Measurements from ENCODE around the gene NAT8L. TPM values are rescaled to one million over a fixed set of nuclear protein-coding genes. Genes with fewer than 3 reads are reported as not detected.

Gene NAT8L
- polyA plus RNA-seq, 1 donor (not counting 4 experiments of a cell fraction or from before 2014, with no cell fraction given) = 0.01 TPM

- Histone ChIP-seq H4K20me1 (ENCODE audit: control insufficient read depth, extremely low read depth, insufficient read depth, low read length) (no peaks in the 10 kb centered on the region), H3K36me3 (ENCODE audit: control insufficient read depth in 2 of 2, extremely low read depth in 1 of 2, insufficient read depth in 2 of 2, low read length in 2 of 2) (no peaks in the 10 kb centered on the region), H3K9me3 (ENCODE audit: control insufficient read depth, low read depth, low read length) (no peaks in the 10 kb centered on the region), H3K4me3 (ENCODE audit: control insufficient read depth in 2 of 3, extremely low read depth in 1 of 3, insufficient read depth in 2 of 3, low read depth in 1 of 3, low read length in 3 of 3) (no peak overlapping the region), H3K27me3 (ENCODE audit: control insufficient read depth, extremely low read depth, insufficient read depth, low read length) (peaks cover 38% of the 10 kb centered on the region), H3K4me2 (ENCODE audit: control insufficient read depth, extremely low read depth, insufficient read depth, low read depth, low read length) (no peak overlapping the region), H3K9ac (ENCODE audit: control insufficient read depth, extremely low read depth, insufficient read depth, low read length) (no peak overlapping the region), H3K27ac (ENCODE audit: control insufficient read depth, insufficient read depth, low read length) (no peak overlapping the region), H2AFZ (ENCODE audit: control insufficient read depth, low read length) (no peak overlapping the region), H3K4me1 (ENCODE audit: control insufficient read depth, extremely low read depth, insufficient read depth, low read length) (no peaks in the 10 kb centered on the region), H3K79me2 (ENCODE audit: control insufficient read depth, insufficient read depth, low read length) (no peaks in the 10 kb centered on the region), H3K9me1 (ENCODE audit: control insufficient read depth, extremely low read depth, insufficient read depth, low read length) (no peaks in the 10 kb centered on the region)
- FAIRE-seq (no peak), DNase-seq (ENCODE audit: low read depth, low spot score) (no peak)
- dilution Hi-C loops (cut with MboI; ENCODE audit: extremely low pct_ligation_motif_present, low sequenced_read_pairs) = no loop called here
- TF ChIP-seq EZH2 (IDR thresholded peaks at IDR 0.05; ENCODE audit: low read length) (no peak), CTCF (optimal IDR thresholded peaks at IDR 0.05 in 1 of 3, IDR thresholded peaks at IDR 0.05 in 1 of 3, conservative IDR thresholded peaks at IDR 0.05 in 1 of 3; ENCODE audit: extremely low read depth in 1 of 3, insufficient read depth in 2 of 3, low read length in 3 of 3) (no peak)
Observed at GRCh38 chr4:2046031-2046961, 12.8 kb upstream of the NAT8L start.

GRCh38 chr4:2047031-2047660 is 12.0 kb upstream of the NAT8L start:
- TF ChIP-seq CTCF (optimal IDR thresholded peaks at IDR 0.05 in 1 of 3, IDR thresholded peaks at IDR 0.05 in 1 of 3, conservative IDR thresholded peaks at IDR 0.05 in 1 of 3; ENCODE audit: extremely low read depth in 1 of 3, insufficient read depth in 2 of 3, low read length in 3 of 3) (no peak), EZH2 (IDR thresholded peaks at IDR 0.05; ENCODE audit: low read length) (no peak)
- Histone ChIP-seq H3K4me1 (ENCODE audit: control insufficient read depth, extremely low read depth, insufficient read depth, low read length) (no peaks in the 10 kb centered on the region), H3K4me2 (ENCODE audit: control insufficient read depth, extremely low read depth, insufficient read depth, low read depth, low read length) (no peak overlapping the region), H3K4me3 (ENCODE audit: control insufficient read depth in 2 of 3, extremely low read depth in 1 of 3, insufficient read depth in 2 of 3, low read depth in 1 of 3, low read length in 3 of 3) (no peak overlapping the region), H3K9ac (ENCODE audit: control insufficient read depth, extremely low read depth, insufficient read depth, low read length) (no peak overlapping the region), H4K20me1 (ENCODE audit: control insufficient read depth, extremely low read depth, insufficient read depth, low read length) (no peaks in the 10 kb centered on the region), H3K79me2 (ENCODE audit: control insufficient read depth, insufficient read depth, low read length) (no peaks in the 10 kb centered on the region), H3K9me1 (ENCODE audit: control insufficient read depth, extremely low read depth, insufficient read depth, low read length) (no peaks in the 10 kb centered on the region), H3K36me3 (ENCODE audit: control insufficient read depth in 2 of 2, extremely low read depth in 1 of 2, insufficient read depth in 2 of 2, low read length in 2 of 2) (no peaks in the 10 kb centered on the region), H3K27ac (ENCODE audit: control insufficient read depth, insufficient read depth, low read length) (no peak overlapping the region), H2AFZ (ENCODE audit: control insufficient read depth, low read length) (no peak overlapping the region), H3K27me3 (ENCODE audit: control insufficient read depth, extremely low read depth, insufficient read depth, low read length) (peaks cover 36% of the 10 kb centered on the region), H3K9me3 (ENCODE audit: control insufficient read depth, low read depth, low read length) (no peaks in the 10 kb centered on the region)
- no peak for FAIRE-seq
- DNase-seq (ENCODE audit: low read depth, low spot score) = no peak
- dilution Hi-C loops (cut with MboI; ENCODE audit: extremely low pct_ligation_motif_present, low sequenced_read_pairs) = no loop called here

All from keratinocyte (primary cell).